ENCODE measurements around the gene STK17B. TPM values are rescaled to one million over a fixed set of nuclear protein-coding genes. Genes with fewer than 3 reads are reported as not detected.

The STK17B gene
- total RNA-seq, 1 donor from 2014 or later: 67.7 TPM

Other genes with a start within 250 kb of the STK17B start
- 0.45 TPM for gene DNAH7, start 102.7 kb downstream of the STK17B start, total RNA-seq

Measured in mesenteric fat pad (tissue), 1 donor.